Measurements from ENCODE around the gene KLHL25.

KLHL25 gene

DNA sequence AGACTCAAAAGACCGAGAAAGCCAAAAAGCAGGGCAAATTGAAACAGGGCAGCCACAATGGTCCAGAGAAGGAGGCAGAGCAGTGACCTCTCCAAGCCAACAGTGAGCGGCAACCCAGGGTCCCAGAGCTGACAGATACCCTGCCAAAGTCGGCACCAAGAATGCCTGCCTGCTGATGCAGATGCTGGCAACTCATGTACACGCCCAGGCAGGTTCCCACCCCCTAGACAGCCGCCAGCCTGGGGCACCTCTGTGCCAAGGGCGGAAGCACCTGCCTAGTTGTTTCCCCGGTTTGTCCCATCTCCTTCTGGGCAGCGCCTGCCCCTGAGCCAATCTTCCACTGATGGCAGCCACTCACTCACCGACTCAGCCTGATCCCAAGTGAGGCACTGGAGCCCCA lies 22.1 kb downstream of the KLHL25 start:
- DNase-seq, result no peak

DNA sequence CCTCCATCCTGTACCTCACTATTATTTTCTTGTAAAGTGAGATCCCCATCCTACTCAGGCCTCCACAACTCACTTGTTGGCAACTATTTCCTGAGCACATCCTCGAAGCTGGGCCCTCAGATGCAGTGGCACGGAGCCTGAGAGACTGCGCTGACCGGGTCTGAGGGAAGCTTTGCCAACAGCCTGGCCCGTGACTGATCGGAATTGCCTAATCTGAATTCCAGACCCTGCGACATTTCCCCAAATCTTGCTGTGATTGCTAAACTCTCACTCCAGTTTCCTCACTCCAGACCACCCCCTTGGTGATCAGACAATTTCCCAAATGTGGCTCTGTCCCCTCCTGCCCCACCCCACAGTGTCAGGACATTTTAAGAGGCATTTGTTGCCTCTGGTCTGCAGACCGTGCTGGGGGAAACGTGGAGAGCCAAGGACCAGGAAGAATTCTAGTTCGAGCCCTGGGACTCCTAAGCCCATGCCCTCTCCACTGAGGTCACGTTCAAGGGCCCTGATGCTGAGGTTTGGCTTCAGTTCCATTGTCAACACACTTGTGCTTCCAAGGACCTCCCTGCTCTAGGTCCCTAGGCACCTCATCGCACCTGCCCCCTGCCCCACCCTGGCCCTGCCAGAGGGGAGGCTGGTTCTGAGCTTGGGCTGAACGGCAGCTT lies 22.8 kb downstream of the KLHL25 start:
- no peak for DNase-seq

DNA sequence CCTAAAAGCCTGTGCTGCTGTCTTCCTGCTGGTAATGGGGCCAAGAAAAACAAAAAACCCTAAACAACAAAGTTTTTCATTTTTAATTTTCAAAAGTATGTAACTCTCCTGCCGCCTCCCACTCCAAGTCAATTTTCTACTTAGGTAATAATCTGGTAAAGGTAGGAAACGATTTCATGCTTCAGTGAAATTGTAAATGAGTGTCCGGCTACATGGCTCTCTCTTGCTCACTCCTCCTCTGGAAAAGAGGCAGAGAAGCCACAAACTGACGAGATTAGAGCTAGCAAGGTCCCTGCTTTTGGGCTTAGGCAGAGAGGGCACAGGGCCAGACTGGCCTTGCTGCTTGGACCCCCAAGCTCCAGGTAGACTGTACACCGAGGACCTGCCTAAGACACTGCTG lies 23.5 kb downstream of the KLHL25 start:
- DNase-seq, result no peak

DNA sequence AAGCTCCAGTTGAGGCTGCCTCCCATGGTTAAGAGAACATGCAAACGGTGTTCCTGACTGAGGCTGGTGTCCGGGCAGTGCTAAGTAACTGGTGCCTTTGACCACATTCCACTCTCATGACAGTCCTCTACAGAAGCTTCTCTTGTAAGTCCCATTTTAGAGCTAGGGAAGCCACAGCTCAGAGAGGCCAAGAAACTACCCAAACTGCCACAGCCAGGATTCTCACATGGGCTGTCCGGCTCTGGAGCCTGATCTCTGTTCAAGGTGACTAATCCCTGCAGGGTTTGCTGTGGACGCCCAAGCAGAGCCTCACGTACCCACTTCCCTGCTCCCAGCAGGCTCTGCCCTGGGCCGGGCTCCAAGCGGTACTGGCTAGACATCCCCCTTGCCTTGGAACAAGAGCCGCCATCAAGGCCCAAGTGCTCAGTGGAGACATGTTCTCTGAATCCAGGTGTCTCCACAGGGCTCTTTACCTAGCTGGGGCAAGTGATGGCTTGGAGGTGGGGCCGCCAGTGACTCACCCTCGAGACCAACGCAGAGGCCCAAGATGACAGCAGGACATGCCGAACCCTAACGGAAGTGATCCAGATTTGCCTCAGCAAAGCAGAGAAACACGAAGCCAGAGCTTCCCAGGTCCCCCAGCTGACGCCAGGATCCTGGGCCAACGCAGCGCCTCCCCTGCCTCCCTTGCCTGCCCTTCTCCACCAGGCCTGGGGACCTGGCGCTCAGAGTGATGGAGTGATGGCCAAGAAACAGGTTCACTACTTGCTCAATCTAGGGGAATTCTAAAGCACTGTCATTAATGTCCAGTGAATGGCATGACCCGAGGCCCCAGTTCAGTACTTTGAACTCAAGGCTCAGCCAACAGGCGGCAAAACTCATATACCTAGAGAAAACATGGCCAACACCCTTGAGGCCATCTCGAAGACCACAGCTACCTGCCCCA lies 24.4 kb downstream of the KLHL25 start:
- no peak for DNase-seq

DNA sequence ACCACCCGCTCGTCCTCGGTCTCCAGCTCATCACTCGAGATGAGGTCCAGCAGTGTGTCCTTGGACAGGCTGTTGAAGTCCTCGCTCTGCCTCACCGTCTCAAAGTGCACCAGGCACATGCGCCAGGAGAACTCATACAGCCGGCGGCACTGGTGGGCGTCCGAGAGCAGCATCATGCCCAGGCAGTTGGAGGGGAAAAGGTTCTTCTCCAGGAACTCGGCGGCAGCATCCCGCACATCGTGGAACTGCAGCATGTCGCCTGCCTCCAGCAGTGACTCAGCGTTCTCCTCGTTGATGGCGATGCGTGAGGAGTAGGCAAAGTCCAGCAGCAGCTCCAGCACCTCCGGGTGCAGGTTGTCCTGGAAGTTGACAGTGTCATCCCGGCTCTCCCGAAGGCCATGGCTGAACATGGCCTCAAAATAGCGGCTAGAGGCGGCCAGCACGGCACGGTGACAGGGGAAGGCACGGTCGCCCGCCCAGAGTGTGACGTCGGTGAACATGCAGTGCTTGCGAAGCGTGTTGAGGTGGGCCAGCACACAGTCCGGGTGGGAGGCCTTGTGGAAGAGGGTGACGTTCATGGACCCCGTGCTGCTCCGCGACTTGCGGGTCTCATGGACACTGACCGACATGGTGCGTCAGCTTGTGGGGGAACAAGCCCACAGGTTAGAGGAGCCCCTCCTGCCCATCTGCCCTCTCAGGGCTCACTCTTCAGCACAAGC lies 25.4 kb downstream of the KLHL25 start:
- no peak for DNase-seq

DNA sequence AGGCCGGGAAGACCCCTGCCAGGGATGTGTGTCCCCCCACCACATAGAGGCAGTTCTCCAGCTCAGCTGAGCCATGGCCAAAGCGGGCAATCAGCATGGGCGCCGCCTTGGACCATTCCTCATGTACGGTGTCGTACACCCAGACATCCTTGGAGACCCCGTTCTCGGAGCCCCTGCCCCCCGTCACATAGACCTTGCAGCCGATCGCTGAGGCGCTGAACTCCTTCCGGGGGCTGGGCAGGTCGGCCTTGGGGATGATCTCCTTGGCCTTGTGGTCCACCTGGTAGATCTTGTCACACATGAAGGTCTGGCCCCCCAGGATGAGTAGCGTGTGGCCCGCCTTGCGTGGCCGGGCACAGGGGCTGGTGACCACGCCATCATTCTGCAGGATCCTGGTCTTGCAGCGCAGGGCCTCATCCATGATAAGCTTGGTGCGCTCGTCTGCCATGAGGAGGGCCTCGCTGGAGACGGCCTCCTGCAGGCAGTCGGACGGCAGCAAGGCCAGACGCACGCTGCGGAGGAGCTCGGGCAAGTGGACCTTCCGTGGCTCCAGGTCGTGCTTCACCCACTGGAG lies 26.0 kb downstream of the KLHL25 start:
- DNase-seq, result no peak

DNA sequence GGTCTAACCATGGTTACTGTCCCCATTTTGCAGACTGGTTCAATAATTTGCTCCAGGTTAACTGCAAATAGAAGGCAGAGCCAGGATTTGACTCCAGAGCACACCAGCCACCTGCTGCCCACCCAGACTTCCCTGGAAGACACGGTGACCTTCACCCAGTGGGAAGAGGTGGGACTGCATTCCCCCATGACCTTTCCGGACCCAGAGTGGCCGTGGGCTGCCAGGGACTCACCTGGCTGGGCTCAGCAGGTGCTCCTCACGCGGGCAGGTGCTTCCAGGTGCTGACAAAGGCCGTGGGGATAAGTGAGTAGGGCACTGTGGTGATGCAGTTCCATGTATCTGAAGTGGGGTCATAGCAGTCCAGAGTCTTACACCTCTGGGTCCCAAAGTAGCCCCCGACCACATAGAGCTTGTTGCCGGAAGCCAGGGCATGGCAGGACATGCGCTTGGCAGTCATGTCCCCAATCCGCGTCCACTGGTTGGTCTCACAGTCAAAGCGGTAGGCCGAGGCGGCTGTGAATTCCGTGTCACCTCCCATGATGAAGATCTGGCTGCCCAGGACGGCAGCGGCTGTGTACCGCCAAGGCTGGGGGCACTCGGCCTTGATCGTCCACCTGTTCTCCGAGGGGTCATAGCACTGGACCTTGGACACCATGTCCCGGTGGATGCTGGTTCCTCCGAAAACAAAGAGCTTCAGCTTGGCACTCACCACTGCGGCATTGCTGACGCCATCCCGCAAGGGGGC lies 26.8 kb downstream of the KLHL25 start:
- no peak for DNase-seq

DNA sequence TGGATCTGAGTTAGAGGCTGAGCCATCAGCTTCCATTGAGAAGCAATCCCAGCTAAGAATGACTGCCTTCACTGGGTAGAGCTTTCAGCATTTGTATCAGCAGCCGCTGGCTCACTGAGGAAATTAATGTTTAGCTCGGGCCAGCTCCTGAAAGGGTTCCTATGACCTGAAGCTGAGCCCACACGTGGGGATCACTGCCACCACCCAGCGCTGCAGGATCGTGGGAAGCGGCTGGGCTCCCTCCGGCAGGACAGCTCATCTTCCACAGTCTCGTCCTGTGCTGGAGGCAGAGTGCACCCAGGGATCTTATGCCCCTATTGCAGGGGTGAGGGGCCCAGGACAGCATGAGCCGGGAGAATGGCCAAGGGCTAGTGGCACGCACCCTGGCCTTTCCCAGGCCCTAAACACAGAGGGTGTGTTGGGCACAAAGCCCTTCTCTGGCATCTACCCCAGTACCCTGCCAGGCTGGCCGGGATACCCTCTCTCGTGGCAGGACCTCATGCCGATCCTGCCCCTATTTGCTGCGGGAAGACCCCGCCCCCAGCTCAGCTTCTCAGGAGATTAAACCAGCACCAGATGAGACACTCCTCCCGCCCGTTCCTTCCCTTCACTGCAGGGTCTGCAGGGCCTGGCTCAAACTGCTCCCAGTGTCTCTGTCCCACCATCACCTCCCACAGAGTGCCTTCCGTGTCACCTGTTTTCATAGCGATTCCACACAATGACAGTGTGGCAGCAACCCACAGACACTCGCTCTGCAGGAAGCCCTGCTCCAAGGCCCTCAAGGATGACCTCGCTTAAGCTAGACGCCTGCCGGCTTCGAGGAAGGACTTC lies 28.5 kb downstream of the KLHL25 start:
- no peak for DNase-seq

DNA sequence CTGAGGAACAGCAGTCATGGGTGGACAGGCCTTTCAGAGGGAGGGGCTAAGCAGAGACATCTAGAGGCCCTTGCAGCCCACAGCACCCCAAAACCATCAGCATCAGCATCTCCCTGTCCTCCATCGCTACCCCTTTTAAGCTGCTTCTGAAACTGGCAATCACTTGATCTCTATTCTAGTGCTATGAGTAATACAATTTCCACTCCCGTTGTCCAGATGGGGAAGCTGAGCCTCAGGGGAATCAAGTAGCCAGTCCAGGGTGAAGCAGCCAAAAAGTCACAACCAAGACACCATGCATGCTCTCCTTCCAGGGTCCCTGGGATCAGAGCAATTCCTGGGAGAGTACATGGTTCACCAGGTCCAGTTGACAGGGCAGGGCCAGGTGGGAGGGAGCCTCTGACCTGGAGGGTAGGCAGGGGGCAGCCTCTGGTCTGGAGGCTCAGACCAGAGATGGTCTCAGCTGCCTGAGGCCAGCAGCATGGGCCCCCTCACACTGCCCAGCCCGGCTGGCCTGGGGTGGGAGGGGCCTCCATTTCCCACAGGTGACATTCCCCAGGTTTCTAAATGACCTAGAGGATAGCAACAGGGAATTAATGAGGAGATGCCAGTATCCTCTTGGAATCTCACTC lies 30.0 kb downstream of the KLHL25 start:
- DNase-seq, result no peak

DNA sequence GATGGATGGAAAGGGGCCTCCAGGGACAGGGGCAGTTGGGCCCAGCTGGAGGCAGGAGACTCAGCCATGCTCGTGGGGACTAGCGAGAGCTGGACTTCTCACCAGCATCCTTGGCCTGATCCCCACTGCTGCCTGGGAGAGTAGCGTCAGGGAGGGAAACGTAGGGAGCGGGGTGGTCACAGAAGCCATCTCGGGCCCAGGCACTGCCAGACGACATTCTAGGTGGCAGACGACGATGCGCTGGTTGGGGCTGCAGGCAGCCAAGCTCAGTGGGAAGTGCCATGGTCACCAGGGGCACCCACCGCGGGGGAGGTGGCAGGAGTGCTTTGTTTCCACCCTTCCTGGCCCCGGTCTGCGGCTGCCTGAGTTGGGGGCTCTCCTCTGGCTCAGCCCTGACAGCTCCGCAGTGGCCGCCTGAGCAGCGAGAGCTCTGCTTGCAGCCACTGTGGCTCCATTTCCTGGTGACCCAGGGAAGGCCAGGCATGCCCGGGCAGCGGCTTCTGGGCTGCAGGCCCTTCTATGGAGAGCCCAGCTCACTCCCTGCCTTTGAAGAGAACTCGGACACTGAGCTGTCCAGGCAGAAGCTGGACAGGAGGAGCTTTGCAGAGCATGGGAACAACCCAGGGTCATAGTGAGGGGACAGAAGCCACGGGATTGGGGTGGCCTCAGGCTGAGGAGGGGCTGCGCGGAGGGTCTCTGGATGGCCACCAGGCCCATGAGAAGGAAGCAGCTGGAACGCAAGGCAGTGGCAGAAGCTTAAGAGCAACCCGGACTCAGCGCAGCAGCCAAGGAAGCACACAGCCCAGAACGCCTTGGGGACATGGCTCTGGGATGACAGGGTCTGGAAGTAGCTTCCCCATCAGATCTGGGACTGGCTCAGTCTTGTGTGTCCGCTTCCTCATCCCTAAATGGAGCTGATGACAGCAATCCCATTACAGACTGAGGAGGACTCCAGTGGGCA lies 30.8 kb downstream of the KLHL25 start:
- DNase-seq, result no peak

DNA sequence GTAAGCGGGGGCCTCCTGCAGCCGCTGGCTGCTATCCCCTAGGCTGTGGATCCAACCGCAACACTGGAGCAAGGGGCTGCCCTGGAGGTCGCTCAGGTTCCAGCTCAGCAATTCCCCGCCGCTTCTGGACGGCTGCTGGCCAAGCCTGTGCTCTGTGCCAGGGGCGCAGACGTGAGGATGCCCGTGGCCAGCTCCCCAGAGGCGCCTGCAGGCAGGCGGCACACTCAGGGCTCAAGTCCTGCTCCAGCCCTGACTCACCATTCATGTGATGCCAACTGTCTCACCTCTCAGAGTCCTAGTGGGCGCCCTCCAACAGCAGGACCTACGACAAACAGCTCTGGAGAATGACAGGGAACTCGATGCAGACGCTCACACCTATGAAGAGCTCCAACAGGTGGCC lies 31.6 kb downstream of the KLHL25 start:
- no peak for DNase-seq

DNA sequence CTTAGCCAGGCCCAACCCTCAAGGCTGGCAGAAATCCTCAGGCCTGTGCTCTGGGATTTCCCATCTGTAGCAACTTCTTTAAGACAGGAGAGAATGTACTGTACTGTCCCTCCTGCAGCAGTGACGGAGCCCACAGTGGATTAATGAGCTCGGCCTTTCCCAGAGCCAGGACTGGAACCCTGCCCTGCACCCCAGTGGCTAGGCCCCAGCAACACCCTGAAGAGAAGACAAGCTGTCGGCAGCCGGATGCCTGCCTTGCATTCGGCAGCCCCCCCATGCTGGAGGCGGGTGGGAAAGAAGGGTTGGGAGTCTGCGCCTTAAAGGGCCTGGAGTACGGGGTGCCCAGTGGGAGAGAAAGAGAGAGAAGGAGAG lies 32.0 kb downstream of the KLHL25 start:
- DNase-seq, result no peak

DNA sequence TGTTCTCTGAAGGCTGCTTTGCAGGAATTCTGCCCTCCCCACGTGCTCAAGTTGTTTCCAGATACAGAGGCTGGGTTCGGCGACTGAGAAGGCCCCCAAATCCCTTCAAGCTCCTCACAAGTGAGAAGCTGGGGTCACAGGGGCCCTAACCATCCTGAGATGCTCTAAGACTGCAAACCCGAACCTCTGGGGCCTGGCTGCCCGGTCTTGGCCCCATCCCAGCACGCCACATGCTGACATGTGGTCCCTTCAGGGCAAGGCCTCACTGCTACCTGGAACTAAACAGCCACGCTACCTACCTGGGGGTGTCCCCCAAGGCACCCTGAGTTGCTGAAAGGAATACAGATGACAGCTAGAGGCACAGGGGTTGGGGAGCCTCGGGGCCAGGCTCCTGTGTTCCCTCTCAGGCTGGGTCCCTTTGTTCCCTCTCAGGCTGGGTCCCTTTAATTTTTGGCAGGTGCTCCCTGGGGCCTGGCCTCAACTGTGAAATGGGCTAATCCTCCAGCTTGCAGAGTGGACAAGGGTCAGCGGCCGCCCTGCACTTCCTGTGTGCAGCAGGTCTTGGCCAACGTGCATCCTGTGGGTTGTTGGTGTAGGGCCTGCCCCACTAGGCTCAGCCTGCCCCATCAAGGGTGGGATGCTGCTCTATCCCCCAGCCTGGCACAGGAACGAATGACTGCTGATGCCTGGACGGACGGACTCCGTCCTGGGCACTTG lies 32.5 kb downstream of the KLHL25 start:
- DNase-seq, result no peak

DNA sequence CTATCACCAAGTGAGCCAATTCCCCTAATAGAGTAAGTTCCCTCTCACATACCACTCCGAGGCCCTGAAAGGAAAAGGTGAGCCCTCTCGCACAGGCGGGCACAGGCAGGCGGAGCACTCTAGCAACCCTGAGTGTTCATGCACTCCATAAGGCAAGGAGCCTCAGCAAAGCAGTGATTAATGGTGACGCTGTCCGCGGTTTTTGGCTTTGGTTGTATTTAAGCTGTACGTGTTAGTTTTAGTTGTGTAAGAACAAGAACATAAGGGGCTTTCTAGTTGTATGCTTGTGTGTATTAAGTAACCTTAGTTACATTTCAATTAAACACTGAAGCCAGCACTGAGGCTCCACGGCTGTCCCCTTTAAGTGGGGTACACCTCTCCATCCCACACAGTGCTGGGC lies 33.1 kb downstream of the KLHL25 start:
- no peak for DNase-seq

DNA sequence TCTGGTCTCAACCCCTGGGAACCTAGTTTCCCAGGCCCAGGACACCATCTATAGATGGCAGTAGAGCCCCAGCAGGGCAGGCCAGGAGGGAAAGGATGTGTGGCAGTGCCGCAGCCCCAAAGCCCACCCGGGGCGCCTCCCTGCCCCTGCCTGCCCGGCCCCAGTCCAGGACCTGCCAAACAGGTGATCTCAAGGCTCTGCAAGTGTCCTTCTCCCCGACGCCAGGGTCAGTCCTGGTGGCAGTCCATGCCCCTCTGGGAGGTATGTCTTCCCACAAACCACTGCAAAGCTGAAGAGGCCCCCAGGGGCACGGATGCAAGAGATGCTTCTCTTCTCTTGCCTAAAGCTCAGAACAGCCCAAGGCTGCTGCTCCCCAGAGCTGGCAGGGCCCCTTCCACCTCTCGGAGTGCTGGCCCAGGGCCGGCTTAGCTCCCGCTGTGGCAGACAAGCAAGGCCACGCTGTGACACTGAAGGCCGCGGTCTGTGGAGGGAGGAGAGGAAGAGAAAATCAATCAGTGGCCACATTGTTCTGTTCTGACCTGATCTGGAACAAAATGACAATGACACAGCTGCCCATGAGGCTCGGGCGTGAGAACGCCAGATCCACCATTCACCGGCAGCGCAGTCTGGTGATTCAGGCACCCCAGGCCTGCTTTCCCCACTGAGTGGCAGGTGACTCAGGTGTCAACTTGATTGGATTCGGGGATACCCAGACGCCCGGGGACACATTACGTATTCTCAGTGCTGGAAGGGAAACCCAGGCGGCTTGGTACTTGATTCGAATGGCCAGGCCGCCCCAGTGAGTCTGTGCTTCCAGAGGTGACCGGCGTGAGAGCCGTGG lies 34.0 kb downstream of the KLHL25 start:
- no peak for DNase-seq

DNA sequence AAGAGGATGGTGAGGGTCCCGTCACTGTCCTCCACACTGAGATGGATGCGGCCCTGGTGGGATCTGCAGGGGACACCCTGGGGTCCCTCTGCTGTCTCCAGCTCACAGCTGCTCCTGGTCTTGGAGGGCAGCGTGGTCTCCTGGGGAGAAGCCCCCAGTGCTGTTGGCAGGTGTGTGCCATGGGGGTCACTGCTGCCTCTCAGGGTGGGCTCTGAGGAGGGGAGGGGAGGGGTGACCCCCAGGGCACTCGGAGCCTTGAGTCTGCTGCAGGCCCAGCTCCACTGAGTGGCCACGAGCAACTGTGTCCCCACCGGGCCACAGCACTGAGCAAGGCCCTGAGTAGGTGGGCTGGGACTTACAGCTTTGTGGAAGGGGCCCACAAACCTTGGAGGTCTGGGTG lies 34.7 kb downstream of the KLHL25 start:
- DNase-seq, result no peak

DNA sequence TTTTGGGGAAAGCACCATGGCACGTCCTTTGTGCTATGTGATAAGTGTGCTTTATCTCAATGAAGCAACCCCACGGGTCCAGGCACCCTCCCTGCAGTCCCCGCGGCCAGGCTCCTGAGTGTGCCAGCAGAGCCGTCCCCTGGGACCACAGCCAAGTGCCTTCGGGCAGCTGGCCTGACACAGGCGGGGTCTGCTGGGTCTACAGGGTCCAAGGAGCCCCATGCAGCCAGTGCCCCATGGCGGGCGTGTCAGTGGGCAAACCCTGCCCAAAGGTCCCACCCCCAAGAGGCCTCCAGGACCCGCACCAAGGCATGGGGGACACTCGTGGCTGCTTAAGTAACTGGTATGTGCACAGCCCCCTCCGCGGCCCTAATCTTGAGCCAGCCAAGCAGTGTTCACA lies 35.3 kb downstream of the KLHL25 start:
- no peak for DNase-seq

DNA sequence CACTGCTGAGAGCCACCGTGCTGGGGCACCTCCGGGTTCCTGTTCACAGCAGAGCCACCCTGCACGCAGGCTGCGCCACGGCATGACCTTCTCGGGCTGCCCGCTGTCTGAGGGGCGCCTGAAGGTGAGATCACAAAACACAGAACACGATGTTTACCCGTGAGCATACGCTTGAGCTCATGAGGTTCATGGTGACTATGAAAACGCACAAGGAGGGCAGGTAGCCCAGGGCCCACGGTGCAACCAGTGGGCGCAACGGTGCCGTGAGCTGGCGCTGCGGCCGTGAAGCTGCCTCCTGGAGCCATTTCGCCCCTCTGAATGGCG lies 36.1 kb downstream of the KLHL25 start:
- DNase-seq, result no peak

All from CD4-positive, alpha-beta T cell treated with Interleukin-17A for 1 hour (primary cell).